SKM-1 treated with dmso at 0.1 percent for 144 hours (cell line): Measurements from ENCODE around the gene LATS1.
"Not testable (repeated sequence)": the region's sequence is repeated elsewhere in the genome, so short reads cannot be mapped to it uniquely, and the experiment has no call there.

Experiments
- DNase-seq: peaks from one replicate; lab custom pipeline; 2025; ENCODE audit not compliant: unreplicated experiment; lab: John Stamatoyannopoulos, UW

LATS1 gene

GRCh38 chr6:149728499-149729234 lies 10.8 kb upstream of the LATS1 start:
- no peak for DNase-seq

GRCh38 chr6:149727793-149728498 lies 10.0 kb upstream of the LATS1 start:
- no peak for DNase-seq

DNA sequence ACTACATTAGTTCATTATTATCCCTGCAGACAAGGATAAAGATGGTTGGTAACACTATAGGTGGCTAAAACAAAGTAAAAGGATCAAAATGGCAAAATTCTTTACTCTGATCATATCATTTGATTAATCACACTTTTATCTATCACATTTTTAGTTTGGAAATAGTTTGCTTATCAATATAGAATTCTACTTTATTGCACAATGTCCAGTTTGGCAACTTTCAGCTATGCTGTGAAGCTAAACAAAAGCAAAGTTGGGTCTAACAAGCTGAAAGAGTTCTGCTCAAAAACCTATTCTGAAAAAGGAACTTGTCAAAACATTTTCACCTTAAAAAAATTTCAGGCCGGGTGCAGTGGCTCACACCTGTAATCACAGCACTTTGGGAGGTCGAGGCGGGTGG lies 7.9 kb upstream of the LATS1 start:
- no peak for DNase-seq

DNA sequence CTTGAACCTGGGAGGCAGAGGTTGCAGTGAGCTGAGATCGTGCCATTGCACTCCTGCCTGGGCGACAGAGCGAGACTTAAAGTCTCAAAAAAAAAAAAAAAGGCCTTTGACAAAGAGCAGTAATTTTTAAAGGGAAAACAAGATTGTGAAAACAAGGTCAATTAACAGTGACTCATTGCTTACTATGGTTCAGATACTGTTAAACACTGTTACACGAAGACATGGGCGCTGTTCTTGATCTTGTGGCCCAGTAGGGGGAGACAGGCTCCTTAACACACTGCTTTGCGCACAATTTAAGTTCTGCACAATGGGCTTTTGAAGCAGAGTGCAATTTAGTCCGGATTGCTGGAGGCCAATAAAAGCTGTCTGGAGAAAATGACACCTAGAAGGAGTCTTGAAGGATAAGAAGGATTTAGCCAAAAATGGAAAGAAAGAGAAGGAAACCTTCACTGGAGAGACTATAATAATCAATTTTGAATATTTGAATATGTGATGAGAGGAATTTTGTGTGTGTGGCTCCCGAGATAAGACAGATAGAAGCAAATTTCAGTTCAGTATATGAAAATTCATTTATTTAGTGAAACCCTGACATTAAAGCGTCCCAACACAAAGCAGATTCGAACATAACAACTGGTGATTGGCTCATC lies 6.0 kb upstream of the LATS1 start:
- peak; percentile 15 for DNase-seq

- DNase-seq, result no peak
These were observed 5.4 kb upstream of the LATS1 start for GRCh38 chr6:149723262-149723661.

DNA sequence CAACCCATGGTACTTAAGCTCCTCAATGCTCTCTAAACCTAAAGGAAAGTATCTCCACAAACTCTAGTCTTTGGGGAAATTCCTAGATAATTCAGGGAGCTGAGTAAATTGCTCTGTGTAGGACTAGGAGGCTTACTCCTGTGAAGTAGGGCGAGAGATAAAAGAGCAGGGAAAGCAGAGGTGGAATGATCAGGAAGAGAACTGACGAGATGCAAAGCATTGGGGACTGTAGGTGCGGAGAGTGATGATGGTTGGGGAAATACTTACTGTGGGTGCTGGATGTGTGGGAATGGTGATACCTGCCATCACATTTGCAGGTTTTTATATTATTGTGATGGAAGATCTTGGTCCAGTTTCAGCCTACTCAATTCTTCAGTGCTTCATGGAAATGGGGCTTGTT lies 1.6 kb upstream of the LATS1 start:
- no peak for DNase-seq

DNA sequence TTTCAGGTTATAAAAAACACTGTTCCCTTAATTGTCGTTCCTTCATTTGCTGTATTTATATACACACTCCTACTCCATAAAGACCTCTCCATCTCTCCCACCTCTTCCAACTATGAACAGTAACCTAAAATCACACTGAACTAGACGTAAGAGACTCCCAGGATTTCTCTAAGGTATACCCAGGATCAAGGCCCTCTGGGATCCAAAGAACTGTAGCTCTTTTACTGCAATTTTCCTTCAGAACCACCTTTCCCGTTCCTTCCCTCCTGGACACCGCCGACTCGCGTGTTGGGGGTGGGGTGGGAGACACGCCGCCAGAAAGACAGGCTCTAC lies 680 bp downstream of the LATS1 start:
- no peak for DNase-seq

DNA sequence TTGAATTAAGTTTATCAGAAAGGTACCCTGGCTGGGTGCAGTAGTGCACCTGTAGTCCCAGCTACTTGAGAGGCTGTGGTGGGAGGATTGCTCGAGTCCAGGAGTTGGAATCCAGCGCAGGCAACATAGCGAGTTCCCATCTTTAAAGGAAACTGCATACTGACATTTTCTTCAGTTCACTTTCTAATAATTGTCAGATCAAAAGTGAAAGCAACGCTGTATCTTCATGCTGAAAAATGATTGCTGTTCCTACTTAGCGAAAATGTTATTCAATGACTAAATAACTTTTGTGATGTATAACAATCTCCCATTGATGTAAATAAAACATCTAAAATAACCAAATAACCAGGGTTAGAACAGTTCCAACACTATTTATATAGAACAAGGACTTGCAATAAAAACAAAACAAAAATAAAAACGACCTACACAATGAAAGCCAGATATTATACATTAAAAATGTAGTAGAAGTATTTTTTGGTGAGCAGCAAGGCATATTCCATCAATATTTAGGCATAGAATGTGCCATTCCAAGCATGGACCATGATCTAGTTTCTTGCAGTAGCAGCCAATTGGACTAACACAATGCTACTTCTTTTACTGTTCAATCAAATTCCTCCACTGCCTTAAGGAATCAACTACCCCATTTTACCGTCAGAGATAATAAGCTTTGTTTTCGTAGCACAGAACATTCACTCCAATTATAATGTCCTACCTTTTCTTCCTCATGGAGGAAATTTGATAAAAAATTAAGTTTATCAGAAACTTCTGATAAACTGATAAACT lies 1.5 kb downstream of the LATS1 start:
- no peak for DNase-seq

DNA sequence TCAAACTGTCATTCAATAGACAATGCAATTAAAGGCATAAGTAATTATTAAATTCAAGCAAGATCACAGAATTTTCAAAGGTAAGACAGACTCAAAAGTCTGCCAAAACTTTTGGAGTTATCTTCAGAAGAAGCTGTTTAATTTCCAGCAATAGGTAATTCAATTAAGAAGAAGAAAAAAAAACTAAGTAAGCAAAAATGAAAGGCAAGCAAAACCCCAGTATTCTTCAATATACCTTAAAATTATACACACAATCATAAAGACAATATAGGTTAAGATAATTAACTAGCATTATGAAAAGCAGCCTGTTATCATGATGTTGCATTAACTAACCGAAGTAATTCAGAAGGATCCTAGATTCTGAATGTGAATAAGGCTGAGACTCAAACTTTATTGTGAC lies 3.5 kb downstream of the LATS1 start:
- DNase-seq, result no peak

DNA sequence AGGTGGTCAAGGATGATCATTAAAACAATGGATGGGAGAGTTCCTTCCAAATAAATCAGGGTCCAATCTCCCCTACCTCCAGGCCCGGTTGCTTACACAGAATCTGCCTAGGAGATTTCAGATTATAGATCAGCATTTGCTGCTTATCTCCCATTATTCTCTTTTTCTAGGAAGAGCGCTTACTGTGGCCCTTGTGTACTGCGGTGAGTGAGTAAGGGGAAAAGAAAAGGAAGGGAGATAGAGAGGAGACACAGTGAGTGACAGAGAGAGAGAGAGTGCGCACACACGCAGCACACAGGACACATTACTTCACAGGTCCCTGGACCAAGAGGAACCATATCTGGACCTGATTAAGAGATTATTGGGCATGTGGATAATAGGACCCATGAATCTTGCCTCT lies 6.2 kb downstream of the LATS1 start:
- DNase-seq, result no peak

GRCh38 chr6:149701714-149702113 lies 16.2 kb downstream of the LATS1 start:
- no peak for DNase-seq

- DNase-seq, result no peak
These were observed 18.8 kb downstream of the LATS1 start for GRCh38 chr6:149699150-149699549.

- DNase-seq, result no peak
These were observed 19.7 kb downstream of the LATS1 start for GRCh38 chr6:149698175-149698574.

GRCh38 chr6:149696901-149697300 lies 21.0 kb downstream of the LATS1 start:
- DNase-seq, result no peak

- DNase-seq, result no peak
These were observed 23.0 kb downstream of the LATS1 start for GRCh38 chr6:149694921-149695320.

- DNase-seq, result no peak
These were observed 26.7 kb downstream of the LATS1 start for GRCh38 chr6:149691201-149691600.

GRCh38 chr6:149686230-149686629 lies 31.7 kb downstream of the LATS1 start:
- no peak for DNase-seq

GRCh38 chr6:149683256-149683859 lies 34.5 kb downstream of the LATS1 start:
- DNase-seq, result no peak

- DNase-seq, result not testable (repeated sequence)
These were observed 36.1 kb downstream of the LATS1 start for GRCh38 chr6:149681845-149682244.

GRCh38 chr6:149681209-149681608 lies 36.7 kb downstream of the LATS1 start:
- no peak for DNase-seq

DNA sequence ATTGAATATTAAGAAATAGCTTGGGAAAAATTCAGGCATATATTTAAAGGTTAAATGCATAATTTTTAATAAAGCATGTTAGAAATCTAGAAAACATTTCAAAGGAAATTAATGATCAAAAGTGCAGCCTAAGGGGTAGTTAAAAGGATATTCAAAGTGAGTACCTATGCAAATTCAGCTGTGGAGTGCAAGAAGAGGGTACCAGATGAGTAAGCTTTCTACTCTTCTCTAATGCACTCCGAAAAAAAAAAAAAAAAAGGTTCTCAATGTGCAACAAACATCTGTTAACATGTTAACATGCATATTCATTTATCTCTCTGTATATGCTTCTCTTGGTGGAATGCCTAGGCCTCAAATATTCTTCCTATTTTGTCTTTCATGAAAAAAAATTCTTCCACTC lies 37.4 kb downstream of the LATS1 start:
- no peak for DNase-seq
